Colonic mucosa (tissue), 4 donors: Measurements from ENCODE around the gene KLHL7. TPM values are rescaled to one million over a fixed set of nuclear protein-coding genes. Genes with fewer than 3 reads are reported as not detected.
A peak's percentile ranks its signal among the peaks of the same experiment; 100 is the strongest.

ENCODE experiments used
- DNase-seq: peaks from one replicate; pipeline ENCODE4 v3.0.0-alpha.2; 2020
- H3K27ac ChIP-seq: fragments of 200-600 bp; one replicate; pipeline ENCODE4 v1.8.0; 2021
- H3K27me3 ChIP-seq: fragments of 200-600 bp; one replicate; pipeline ENCODE4 v1.8.0; 2021
- H3K36me3 ChIP-seq: fragments of 200-600 bp; one replicate; pipeline ENCODE4 v1.8.0; 2021
- H3K4me1 ChIP-seq: fragments of 200-600 bp; one replicate; pipeline ENCODE4 v1.8.0; 2021; ENCODE audit warnings: mild to moderate bottlenecking
- H3K4me3 ChIP-seq: fragments of 200-600 bp; one replicate; pipeline ENCODE4 v1.8.0; 2021
- H3K9ac ChIP-seq, 2 donors: one replicate each; pipeline ENCODE4 v1.7.0; 2013; ENCODE audit warnings: control low read depth in 2 of 2, low read depth in 2 of 2, low read length in 2 of 2
- H3K9me3 ChIP-seq: fragments of 200-600 bp; one replicate; pipeline ENCODE4 v1.8.0; 2021
- CTCF ChIP-seq: fragments of 200-600 bp; IDR thresholded peaks from one replicate; pipeline ENCODE4 v1.8.0; 2022; ENCODE audit warnings: antibody characterized with exemption, mild to moderate bottlenecking
- intact Hi-C: fragments of 100-400 bp; cut with DNase I; formaldehyde crosslinking; loops from one replicate; pipeline ENCODE4 v1.14.1; 2022
- total RNA-seq, 2 donors: library from RNA; stranded (reverse); fragmentation: NEBNext Ultra II Directional in 1 of 2; extraction: Animal tissue kit (Norgen Biotek cat#: 25700) in 1 of 2; gene quantifications; one replicate each; pipeline ENCODE4 v1.2.1, GENCODE V29; 2021
- donor health status: healthy.
- donor health status: DM: no; HTN: no; CAD: no.
- donor health status: DM: no; HTN: no; CAD: no.

The KLHL7 gene
- total RNA-seq, 2 donors from 2014 or later: 16.5 to 17.0 TPM

- Histone ChIP-seq H3K36me3 (no peaks in the 10 kb centered on the region), H3K9me3 (no peaks in the 10 kb centered on the region), H3K4me3 (no peak overlapping the region), H3K27ac (no peak overlapping the region), H3K9ac (no peak overlapping the region), H3K4me1 (no peaks in the 10 kb centered on the region), H3K27me3 (no peaks in the 10 kb centered on the region)
- no peak for TF ChIP-seq CTCF
- intact Hi-C loops: no loop called here
- no peak for DNase-seq
Observed at GRCh38 chr7:23208316-23208715, 102.7 kb downstream of the KLHL7 start.

GRCh38 chr7:23210506-23210905 is 104.9 kb downstream of the KLHL7 start:
- no peak overlapping the region for H3K4me3 ChIP-seq
- no peak for TF ChIP-seq CTCF
- H3K9ac ChIP-seq: no peak overlapping the region
- no peaks in the 10 kb centered on the region for H3K9me3 ChIP-seq
- no peaks in the 10 kb centered on the region for H3K36me3 ChIP-seq
- intact Hi-C loops: no loop called here
- no peak for DNase-seq
- no peak overlapping the region for H3K27ac ChIP-seq
- no peaks in the 10 kb centered on the region for H3K27me3 ChIP-seq
- no peaks in the 10 kb centered on the region for H3K4me1 ChIP-seq

- no peaks in the 10 kb centered on the region for H3K4me1 ChIP-seq
- no peaks in the 10 kb centered on the region for H3K9me3 ChIP-seq
- DNase-seq: peak; percentile 25
- intact Hi-C loops: no loop called here
- no peaks in the 10 kb centered on the region for H3K27me3 ChIP-seq
- H3K27ac ChIP-seq: no peak overlapping the region
- H3K36me3 ChIP-seq: no peaks in the 10 kb centered on the region
- H3K4me3 ChIP-seq: no peak overlapping the region
- H3K9ac ChIP-seq: no peak overlapping the region
- TF ChIP-seq CTCF: no peak
Observed at GRCh38 chr7:23211589-23211988, 106.0 kb downstream of the KLHL7 start.

- H3K9ac ChIP-seq: no peak overlapping the region
- intact Hi-C loops: no loop called here
- H3K27me3 ChIP-seq: no peaks in the 10 kb centered on the region
- no peaks in the 10 kb centered on the region for H3K9me3 ChIP-seq
- no peaks in the 10 kb centered on the region for H3K4me1 ChIP-seq
- no peak overlapping the region for H3K4me3 ChIP-seq
- TF ChIP-seq CTCF: no peak
- no peaks in the 10 kb centered on the region for H3K36me3 ChIP-seq
- DNase-seq: no peak
- no peak overlapping the region for H3K27ac ChIP-seq
Observed at GRCh38 chr7:23212395-23212794, 106.8 kb downstream of the KLHL7 start.

GRCh38 chr7:23212841-23213240 is 107.3 kb downstream of the KLHL7 start:
- TF ChIP-seq CTCF: no peak
- Histone ChIP-seq H3K9me3 (no peaks in the 10 kb centered on the region), H3K27me3 (no peaks in the 10 kb centered on the region), H3K27ac (no peak overlapping the region), H3K36me3 (no peaks in the 10 kb centered on the region), H3K9ac (no peak overlapping the region), H3K4me3 (no peak overlapping the region), H3K4me1 (no peaks in the 10 kb centered on the region)
- intact Hi-C loops: no loop called here
- no peak for DNase-seq

- no peak overlapping the region for H3K9ac ChIP-seq
- H3K27ac ChIP-seq: no peak overlapping the region
- H3K27me3 ChIP-seq: no peaks in the 10 kb centered on the region
- no peaks in the 10 kb centered on the region for H3K36me3 ChIP-seq
- DNase-seq: peak; percentile 55
- no peak for TF ChIP-seq CTCF
- no peaks in the 10 kb centered on the region for H3K9me3 ChIP-seq
- intact Hi-C loops: no loop called here
- no peak overlapping the region for H3K4me3 ChIP-seq
- no peaks in the 10 kb centered on the region for H3K4me1 ChIP-seq
Observed at GRCh38 chr7:23213755-23214154, 108.2 kb downstream of the KLHL7 start.
